HG03060 (cell line): ENCODE measurements around the gene EEF1AKMT4.
"Not testable (repeated sequence)": the region's sequence is repeated elsewhere in the genome, so short reads cannot be mapped to it uniquely, and the experiment has no call there.

Experiments used
- ATAC-seq: cut with Tn5 transposase; IDR thresholded peaks from one replicate; pipeline ENCODE4 v1.9.1; 2021; ENCODE audit warnings: low read depth, moderate number of reproducible peaks; ENCODE audit not compliant: unreplicated experiment

The EEF1AKMT4 gene

GRCh38 chr3:184259878-184260723, 10.6 kb downstream of the EEF1AKMT4 start:
- ATAC-seq, result no peak

GRCh38 chr3:184260724-184261269, 11.3 kb downstream of the EEF1AKMT4 start:
- no peak for ATAC-seq

GRCh38 chr3:184261270-184261853, 11.9 kb downstream of the EEF1AKMT4 start, which contains the start of gene CAMK2N2:
TSS of gene CAMK2N2 (minus strand) at chr3:184261553. CDS start at chr3:184261285, 268 bp downstream.
- ATAC-seq, result no peak

GRCh38 chr3:184261854-184262763, 12.6 kb downstream of the EEF1AKMT4 start:
- ATAC-seq, result no peak

GRCh38 chr3:184262764-184263179, 13.3 kb downstream of the EEF1AKMT4 start:
- no peak for ATAC-seq

- ATAC-seq, result not testable (repeated sequence)
Observed at GRCh38 chr3:184267249-184267648, 17.8 kb downstream of the EEF1AKMT4 start.

GRCh38 chr3:184272269-184272668, 22.8 kb downstream of the EEF1AKMT4 start:
- no peak for ATAC-seq

GRCh38 chr3:184275381-184275701, 25.9 kb downstream of the EEF1AKMT4 start:
- ATAC-seq, result no peak

- no peak for ATAC-seq
Observed at GRCh38 chr3:184275961-184276910, 26.8 kb downstream of the EEF1AKMT4 start, which contains the start of gene ECE2. TSS of gene ECE2 (plus strand) at chr3:184276022. CDS start at chr3:184276154, 132 bp downstream.

- no peak for ATAC-seq
Observed at GRCh38 chr3:184277366-184277765, 27.9 kb downstream of the EEF1AKMT4 start.

- ATAC-seq, result no peak
Observed at GRCh38 chr3:184282941-184283340, 33.5 kb downstream of the EEF1AKMT4 start.

GRCh38 chr3:184283681-184284080, 34.2 kb downstream of the EEF1AKMT4 start:
- no peak for ATAC-seq

- ATAC-seq, result no peak
Observed at GRCh38 chr3:184284696-184285095, 35.2 kb downstream of the EEF1AKMT4 start.

GRCh38 chr3:184289426-184289938, 40.0 kb downstream of the EEF1AKMT4 start:
- ATAC-seq, result no peak

GRCh38 chr3:184290331-184290730, 40.9 kb downstream of the EEF1AKMT4 start:
- no peak for ATAC-seq

GRCh38 chr3:184291044-184291737, 41.7 kb downstream of the EEF1AKMT4 start:
- ATAC-seq, result no peak

- ATAC-seq, result no peak
Observed at GRCh38 chr3:184291738-184292445, 42.4 kb downstream of the EEF1AKMT4 start.

GRCh38 chr3:184295771-184296170, 46.3 kb downstream of the EEF1AKMT4 start:
- no peak for ATAC-seq
